NCI-H1694 treated with DMSO at 0.1 percent for 48 hours (cell line): ENCODE data around the gene KCNH4.
"Not testable (repeated sequence)": the region's sequence is repeated elsewhere in the genome, so short reads cannot be mapped to it uniquely, and the experiment has no call there.

Experiments
- DNase-seq: peaks from one replicate; lab custom pipeline; 2025; lab: John Stamatoyannopoulos, UW

KCNH4 gene

GRCh38 chr17:42180922-42181850 lies at the start of gene KCNH4:
TSS of gene KCNH4 (minus strand) at chr17:42181142. CDS start at chr17:42180945, 197 bp downstream.
- peak; percentile 79 for DNase-seq

- DNase-seq, result peak; percentile 11
Measured at GRCh38 chr17:42230225-42230624, 49.3 kb upstream of the KCNH4 start.

- DNase-seq, result no peak
Measured at GRCh38 chr17:42227849-42228700, 47.1 kb upstream of the KCNH4 start.

GRCh38 chr17:42225646-42226045 lies 44.7 kb upstream of the KCNH4 start:
- no peak for DNase-seq

- DNase-seq, result no peak
Measured at GRCh38 chr17:42224651-42225050, 43.7 kb upstream of the KCNH4 start.

- peak; percentile 75 for DNase-seq
Measured at GRCh38 chr17:42221886-42222745, 41.2 kb upstream of the KCNH4 start.

- not testable (repeated sequence) for DNase-seq
Measured at GRCh38 chr17:42219280-42219679, 38.3 kb upstream of the KCNH4 start.

- DNase-seq, result no peak
Measured at GRCh38 chr17:42214156-42214555, 33.2 kb upstream of the KCNH4 start.

- no peak for DNase-seq
Measured at GRCh38 chr17:42212382-42212781, 31.4 kb upstream of the KCNH4 start.

- not testable (repeated sequence) for DNase-seq
Measured at GRCh38 chr17:42211921-42212341, 31.0 kb upstream of the KCNH4 start.

- DNase-seq, result no peak
Measured at GRCh38 chr17:42210046-42210445, 29.1 kb upstream of the KCNH4 start.

- DNase-seq, result not testable (repeated sequence)
Measured at GRCh38 chr17:42206153-42206612, 25.2 kb upstream of the KCNH4 start.

GRCh38 chr17:42203354-42203753 lies 22.4 kb upstream of the KCNH4 start:
- DNase-seq, result no peak

GRCh38 chr17:42202696-42203095 lies 21.8 kb upstream of the KCNH4 start:
- no peak for DNase-seq

- no peak for DNase-seq
Measured at GRCh38 chr17:42202159-42202558, 21.2 kb upstream of the KCNH4 start.

GRCh38 chr17:42201458-42201772 lies 20.5 kb upstream of the KCNH4 start:
- no peak for DNase-seq

- no peak for DNase-seq
Measured at GRCh38 chr17:42200706-42201457, 19.9 kb upstream of the KCNH4 start.

GRCh38 chr17:42199416-42200011 lies 18.6 kb upstream of the KCNH4 start:
- DNase-seq, result no peak

GRCh38 chr17:42198897-42199296 lies 18.0 kb upstream of the KCNH4 start:
- DNase-seq, result no peak

- no peak for DNase-seq
Measured at GRCh38 chr17:42197564-42198156, 16.7 kb upstream of the KCNH4 start.
